GM10266 (cell line): ENCODE data around the gene RPS16.

Source experiments
- DNase-seq: peaks from one replicate; pipeline ENCODE4 v3.0.0; 2012; ENCODE audit errors: extremely low spot score
- CTCF ChIP-seq: IDR thresholded peaks from 2 replicates; pipeline ENCODE4 v1.5.1; 2012; ENCODE audit warnings: mild to moderate bottlenecking, low read depth; ENCODE audit not compliant: control insufficient read depth, insufficient read depth; ENCODE audit errors: missing control alignments

Gene RPS16

GRCh38 chr19:39446365-39447084, 10.8 kb upstream of the RPS16 start:
- TF ChIP-seq CTCF, result no peak

GRCh38 chr19:39445196-39446111, 9.7 kb upstream of the RPS16 start, which contains the start of gene SUPT5H:
Gene SUPT5H (plus strand): TSS chr19:39445582. CDS start chr19:39445891, 309 bp downstream.
- TF ChIP-seq CTCF, result no peak

More at GRCh38 chr19:39446365-39447084, 10.8 kb upstream of the RPS16 start:
- DNase-seq, result no peak

GRCh38 chr19:39444598-39445195, 8.9 kb upstream of the RPS16 start:
- no peak for TF ChIP-seq CTCF
- DNase-seq, result no peak

More at GRCh38 chr19:39445196-39446111, 9.7 kb upstream of the RPS16 start, which contains the start of gene SUPT5H:
- peak; percentile 94 for DNase-seq

GRCh38 chr19:39438270-39438934, 2.7 kb upstream of the RPS16 start:
- DNase-seq, result no peak
- TF ChIP-seq CTCF, result no peak

GRCh38 chr19:39436350-39436716, 584 bp upstream of the RPS16 start:
- no peak for TF ChIP-seq CTCF
- DNase-seq, result no peak

- DNase-seq, result no peak
- TF ChIP-seq CTCF, result no peak
Measured at GRCh38 chr19:39434123-39435076, 1.3 kb downstream of the RPS16 start.
